HG03103 (cell line): ENCODE data around the gene TCF7L2.

Source experiments
- ATAC-seq: cut with Tn5 transposase; IDR thresholded peaks from one replicate; pipeline ENCODE4 v1.9.1; 2021; ENCODE audit warnings: low read depth; ENCODE audit not compliant: unreplicated experiment

The TCF7L2 gene

GRCh38 chr10:113213035-113213434 lies 263.0 kb downstream of the TCF7L2 start:
- no peak for ATAC-seq

- ATAC-seq, result no peak
Observed at GRCh38 chr10:113214331-113214730, 264.3 kb downstream of the TCF7L2 start.

DNA sequence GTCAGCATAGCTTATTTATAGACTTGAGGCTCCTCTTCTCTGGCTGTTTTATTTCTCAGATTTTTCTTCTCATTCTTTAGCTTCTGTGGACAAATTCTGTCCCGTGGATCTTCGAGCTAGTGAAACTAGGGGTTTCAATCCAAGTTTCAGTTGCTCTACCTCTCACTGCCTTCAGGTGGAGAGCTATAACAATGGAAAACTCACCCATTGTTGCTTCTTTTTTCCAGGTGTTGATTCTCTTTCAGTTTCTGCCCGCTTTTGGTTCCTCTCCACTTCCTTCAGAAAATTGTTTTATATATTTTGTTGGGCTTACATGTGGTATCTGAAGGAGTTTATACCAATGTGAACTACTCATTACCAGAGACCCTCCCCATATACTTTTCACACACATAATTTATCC lies 266.1 kb downstream of the TCF7L2 start:
- ATAC-seq, result no peak
